Adrenal gland (tissue), 12 donors: ENCODE results near the gene TIPIN. TPM values are rescaled to one million over a fixed set of nuclear protein-coding genes. Genes with fewer than 3 reads are reported as not detected.

Experiments used
- DNase-seq, 7 donors: peaks; one replicate each; pipeline ENCODE4 v3.0.0-alpha.2; 2019 to 2020
- H3K27ac ChIP-seq, 5 donors: fragments of 200-600 bp; sonication (generic) in 4 of 5; 1 replicate in 3 of 5; 2 replicates in 2 of 5; pipeline versions ENCODE4 v1.5.1 to v1.8.0; 2016 to 2020; ENCODE audit warnings: mild to moderate bottlenecking in 1 of 5
- H3K27me3 ChIP-seq: fragments of 200-600 bp; 2 replicates; pipeline ENCODE4 v1.8.0; 2021
- H3K36me3 ChIP-seq, 2 donors: fragments of 200-600 bp; replicated peaks in 1 of 2; 1 replicate in 1 of 2; 2 replicates in 1 of 2; pipeline versions ENCODE4 v1.5.1 to v1.8.0; 2018 to 2022
- H3K4me1 ChIP-seq, 2 donors: fragments of 200-600 bp; replicated peaks in 1 of 2; 1 replicate in 1 of 2; 2 replicates in 1 of 2; pipeline versions ENCODE4 v1.5.1 to v1.8.0; 2018 to 2021
- H3K4me3 ChIP-seq, 4 donors: fragments of 200-600 bp; sonication (generic) in 3 of 4; one replicate each; pipeline ENCODE4 v1.5.1; 2016 to 2018
- H3K9me3 ChIP-seq, 3 donors: fragments of 200-600 bp; sonication (generic) in 1 of 3; replicated peaks in 1 of 3; 1 replicate in 2 of 3; 2 replicates in 1 of 3; pipeline versions ENCODE4 v1.5.1 to v1.8.0; 2016 to 2021
- POLR2A ChIP-seq, 2 donors: fragments of 450-650 bp; IDR thresholded peaks; one replicate each; pipeline ENCODE4 v1.6.1; 2017; ENCODE audit warnings: antibody characterized with exemption in 2 of 2, mild to moderate bottlenecking in 2 of 2, moderate library complexity in 1 of 2
- WGBS, 4 donors: extraction: QIAGEN DNeasy Blood & Tissue Kit in 2 of 4; methylation state at CpG; one replicate each; pipeline versions ENCODE4 v1.1.5 to v1.1.7; 2013 to 2017; 5-methylcytosine and 5-hydroxymethylcytosine counted together
- intact Hi-C, 2 donors: fragments of 100-400 bp; cut with DNase I; formaldehyde crosslinking; loops; one replicate each; pipeline versions ENCODE4 v1.14.1 to v1.15.0; 2022 to 2023
- polyA plus RNA-seq, 3 donors: library from polyadenylated mRNA; stranded (reverse); fragments of 200-250 nt in 2 of 3; fragments of 350-450 nt in 1 of 3; fragmentation: Illumina TruSeq in 1 of 3; extraction: RNeasy Lipid Tissue Mini Kit (QIAGEN cat#74804) in 1 of 3; gene quantifications; one replicate each; pipeline ENCODE4 v1.2.3, GENCODE V29; 2013 to 2014
- total RNA-seq, 9 donors: library from RNA; depleted of rRNA in 4 of 9; stranded (reverse); fragments of >200 nt in 4 of 9; fragments of 120-200 nt in 1 of 9; fragmentation: NEBNext Ultra II Directional in 1 of 9; extraction: Animal tissue kit (Norgen Biotek cat#: 25700) in 1 of 9; gene quantifications; one replicate each; pipeline versions ENCODE4 v1.1.0 to v1.2.4, GENCODE V29; 2013 to 2023
- TF ChIP-seq, protein P1 (sequence below), 6 experiments: fragments of 450-650 bp in 4 of 6; fragments of 200-600 bp in 2 of 6; sonication (generic) in 1 of 6; IDR thresholded peaks; 1 replicate in 5 of 6; 2 replicates in 1 of 6; pipeline versions ENCODE4 v1.5.1 to v1.8.0; 2016 to 2021; ENCODE audit warnings: antibody characterized with exemption in 6 of 6, mild to moderate bottlenecking in 2 of 6, moderate library complexity in 1 of 6
- donor health status: healthy with polysubstance abuse.
- donor health status: Bipolar disorder and iron deficiency.
- donor health status: DM: yes; HTN: yes; CAD: no.
- donor health status: DM: no; HTN: no; CAD: no.
- donor health status: DM: no; HTN: no; CAD: no.
- donor health status: DM: yes; HTN: yes; CAD: no.

Gene TIPIN
- total and polyA plus RNA-seq, 12 donors = 1.3 to 13.5 (median 6.5) TPM

DNA sequence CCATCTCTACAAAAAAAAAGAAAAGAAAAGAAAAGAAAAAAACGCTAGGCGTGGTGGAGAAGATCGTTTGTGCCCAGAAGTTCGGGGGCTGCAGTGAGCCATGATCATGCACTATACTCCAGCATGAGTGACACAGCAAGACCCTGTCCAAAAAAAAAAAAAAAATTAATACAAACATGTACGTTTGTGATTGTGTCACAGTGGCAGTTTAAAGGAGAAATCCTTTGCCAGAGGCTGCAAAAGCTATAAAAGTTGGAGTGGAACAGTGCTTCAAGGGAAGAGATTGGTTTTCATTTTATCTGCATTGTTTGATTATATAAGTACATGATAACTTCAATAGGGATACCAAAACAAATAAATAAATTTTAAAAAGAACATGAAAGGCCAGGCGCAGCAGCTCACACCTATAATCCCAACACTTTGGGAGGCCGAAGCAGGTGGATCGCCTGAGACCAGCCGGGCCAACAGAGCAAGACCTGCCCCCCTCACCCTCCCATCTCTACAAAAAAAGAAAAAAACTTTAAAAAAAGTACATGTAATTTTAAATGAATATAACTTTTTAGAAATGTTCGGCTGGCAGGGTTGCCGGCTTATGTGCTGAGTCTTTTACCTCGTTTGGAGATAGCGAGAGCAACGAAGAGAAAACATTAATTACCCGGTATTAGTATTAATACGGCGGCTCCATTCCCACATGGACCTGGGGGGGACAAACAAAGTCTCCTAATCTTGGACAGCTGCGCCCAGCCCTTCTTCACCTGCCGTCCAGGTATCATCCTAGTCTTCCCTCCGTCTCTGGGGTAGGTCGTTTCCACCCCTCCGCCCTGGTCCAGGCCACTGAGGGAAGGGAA is 63.7 kb downstream of the TIPIN start:
- Histone ChIP-seq H3K4me1 (peaks cover 3 to 32% of the 10 kb centered on the region in 2 donors), H3K27ac (peak overlapping the region; percentile 42 to 96 (median 84)), H3K4me3 (peak overlapping the region in 3 of 4 donors; percentile 20 to 87 (median 54)), H3K9me3 (no peaks in the 10 kb centered on the region), H3K36me3 (no peaks in the 10 kb centered on the region), H3K27me3 (no peaks in the 10 kb centered on the region)
- WGBS, 4 donors = 14 to 17% (median 15%) methylated on average over 18 to 22 of the region's 22 CpGs
- DNase-seq = peak in 1 of 7 donors; percentile 19
- TF ChIP-seq POLR2A (IDR thresholded peaks at IDR 0.05) = no peak
- TF ChIP-seq, protein P1, sequence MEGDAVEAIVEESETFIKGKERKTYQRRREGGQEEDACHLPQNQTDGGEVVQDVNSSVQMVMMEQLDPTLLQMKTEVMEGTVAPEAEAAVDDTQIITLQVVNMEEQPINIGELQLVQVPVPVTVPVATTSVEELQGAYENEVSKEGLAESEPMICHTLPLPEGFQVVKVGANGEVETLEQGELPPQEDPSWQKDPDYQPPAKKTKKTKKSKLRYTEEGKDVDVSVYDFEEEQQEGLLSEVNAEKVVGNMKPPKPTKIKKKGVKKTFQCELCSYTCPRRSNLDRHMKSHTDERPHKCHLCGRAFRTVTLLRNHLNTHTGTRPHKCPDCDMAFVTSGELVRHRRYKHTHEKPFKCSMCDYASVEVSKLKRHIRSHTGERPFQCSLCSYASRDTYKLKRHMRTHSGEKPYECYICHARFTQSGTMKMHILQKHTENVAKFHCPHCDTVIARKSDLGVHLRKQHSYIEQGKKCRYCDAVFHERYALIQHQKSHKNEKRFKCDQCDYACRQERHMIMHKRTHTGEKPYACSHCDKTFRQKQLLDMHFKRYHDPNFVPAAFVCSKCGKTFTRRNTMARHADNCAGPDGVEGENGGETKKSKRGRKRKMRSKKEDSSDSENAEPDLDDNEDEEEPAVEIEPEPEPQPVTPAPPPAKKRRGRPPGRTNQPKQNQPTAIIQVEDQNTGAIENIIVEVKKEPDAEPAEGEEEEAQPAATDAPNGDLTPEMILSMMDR (IDR thresholded peaks at IDR 0.05) = peak in 1 of 6 experiments; percentile 1
- intact Hi-C loops = no loop called here

DNA sequence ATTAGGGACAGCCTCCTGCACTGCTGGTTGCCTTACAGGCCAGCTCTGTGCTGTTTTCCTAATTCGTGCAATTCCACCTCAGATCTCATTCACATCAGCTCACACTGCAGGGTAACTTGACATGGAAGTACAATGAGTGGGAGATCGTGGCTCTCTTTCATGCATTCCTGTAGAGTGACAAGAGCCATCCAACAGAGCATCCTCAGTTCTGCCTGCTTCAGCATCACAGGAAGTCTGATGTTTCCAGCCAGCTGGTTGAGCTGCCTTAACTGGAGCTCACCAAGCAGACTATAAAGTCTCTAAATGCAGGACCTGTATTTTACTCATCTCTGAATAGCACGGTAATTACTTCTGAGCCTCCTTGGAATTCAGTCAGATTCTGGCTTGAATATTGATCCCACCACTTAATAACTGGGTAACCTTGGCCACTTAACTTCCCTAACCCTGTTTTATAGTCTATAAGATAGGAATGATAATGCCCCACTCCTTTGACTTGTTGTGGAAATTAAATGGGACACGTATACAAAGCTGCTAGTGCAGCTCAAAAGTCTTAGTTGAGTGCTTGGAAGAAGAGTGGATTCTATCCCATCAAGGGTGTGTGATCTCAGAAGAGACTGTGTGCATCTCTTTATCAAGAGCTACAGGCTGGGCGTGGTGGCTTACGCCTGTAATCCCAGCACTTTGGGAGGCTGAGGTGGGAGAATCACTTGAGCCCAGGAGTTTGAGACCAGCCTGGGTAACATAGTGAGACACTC is 64.5 kb downstream of the TIPIN start:
- no peaks in the 10 kb centered on the region for H3K36me3 ChIP-seq
- TF ChIP-seq POLR2A (IDR thresholded peaks at IDR 0.05) = no peak
- TF ChIP-seq, protein P1 (IDR thresholded peaks at IDR 0.05) = no peak
- WGBS, 4 donors = 87 to 91% (median 89%) methylated on average over 6 of the region's 6 CpGs
- peaks cover 6 to 32% of the 10 kb centered on the region in 2 donors for H3K4me1 ChIP-seq
- intact Hi-C loops = no loop called here
- H3K4me3 ChIP-seq = no peak overlapping the region
- peak overlapping the region in 1 of 5 donors; percentile 93 for H3K27ac ChIP-seq
- H3K9me3 ChIP-seq = no peaks in the 10 kb centered on the region
- DNase-seq = no peak
- no peaks in the 10 kb centered on the region for H3K27me3 ChIP-seq

DNA sequence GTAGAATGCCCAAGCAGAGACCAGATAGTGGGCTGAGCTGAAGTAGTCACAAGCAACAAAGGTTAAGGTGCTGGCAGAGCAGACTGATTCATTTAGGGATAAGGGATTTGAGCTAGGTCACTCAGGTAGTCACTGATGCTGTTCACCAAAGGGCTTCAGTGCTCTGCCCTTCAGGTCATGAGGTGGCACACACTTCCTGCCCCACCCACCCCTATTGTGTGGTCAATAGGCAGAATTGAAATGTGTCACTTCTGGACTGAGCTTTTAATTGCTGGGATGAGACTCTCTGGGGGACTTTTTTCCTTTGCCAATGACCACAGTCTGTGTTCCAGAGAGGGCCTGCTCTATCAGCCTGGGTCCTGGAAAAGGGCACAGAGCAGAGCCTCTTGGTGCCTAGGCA is 66.0 kb downstream of the TIPIN start:
- H3K36me3 ChIP-seq = no peaks in the 10 kb centered on the region
- TF ChIP-seq POLR2A (IDR thresholded peaks at IDR 0.05) = no peak
- TF ChIP-seq, protein P1 (IDR thresholded peaks at IDR 0.05) = no peak
- no peak overlapping the region for H3K27ac ChIP-seq
- intact Hi-C loops = no loop called here
- no peak for DNase-seq
- no peaks in the 10 kb centered on the region for H3K27me3 ChIP-seq
- H3K9me3 ChIP-seq = no peaks in the 10 kb centered on the region
- peaks cover 6 to 23% of the 10 kb centered on the region in 2 donors for H3K4me1 ChIP-seq
- no peak overlapping the region for H3K4me3 ChIP-seq

DNA sequence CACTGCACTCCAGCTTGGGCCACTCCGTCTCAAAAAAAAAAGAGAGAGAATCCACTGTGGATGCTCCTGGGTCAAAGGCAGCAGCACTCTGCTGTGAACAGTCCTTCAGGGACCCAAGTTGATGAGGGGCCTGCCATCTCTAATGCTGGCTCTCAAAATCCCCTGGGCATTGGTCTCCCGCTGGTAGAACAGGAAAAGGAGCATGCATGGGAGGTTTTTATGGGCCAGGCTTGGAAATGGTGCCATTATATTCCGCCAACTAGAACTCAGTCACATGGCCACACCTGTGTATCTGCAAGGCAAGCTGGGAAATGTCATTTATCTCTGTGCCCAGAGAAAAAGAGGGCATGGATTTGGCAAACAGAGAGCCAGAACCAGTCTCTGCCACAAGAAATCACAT is 66.5 kb downstream of the TIPIN start:
- intact Hi-C loops = no loop called here
- Histone ChIP-seq H3K9me3 (no peaks in the 10 kb centered on the region), H3K36me3 (no peaks in the 10 kb centered on the region), H3K27me3 (no peaks in the 10 kb centered on the region), H3K4me1 (peaks cover 6 to 18% of the 10 kb centered on the region in 2 donors), H3K27ac (no peak overlapping the region), H3K4me3 (no peak overlapping the region)
- 92 to 100% (median 100%) methylated on average over 3 of the region's 3 CpGs for WGBS, 4 donors
- no peak for DNase-seq
- TF ChIP-seq, protein P1 (IDR thresholded peaks at IDR 0.05) = no peak
- no peak for TF ChIP-seq POLR2A (IDR thresholded peaks at IDR 0.05)
